GM21515 (cell line): ENCODE results near the gene LRRC26.
"Not testable (repeated sequence)": the region's sequence is repeated elsewhere in the genome, so short reads cannot be mapped to it uniquely, and the experiment has no call there.

Source experiments
- ATAC-seq: cut with Tn5 transposase; IDR thresholded peaks from one replicate; pipeline ENCODE4 v1.9.1; 2021; ENCODE audit not compliant: unreplicated experiment

The LRRC26 gene

GRCh38 chr9:137121927-137122795 is 47.7 kb downstream of the LRRC26 start:
- ATAC-seq: not testable (repeated sequence)
